DND-41 (cell line): ENCODE measurements around the gene KCNA1.

Experiments
- EZH2 ChIP-seq: IDR thresholded peaks from 3 replicates; pipeline ENCODE4 v1.6.1; 2012; ENCODE audit warnings: borderline replicate concordance, low read depth, mild to moderate bottlenecking, moderate library complexity, low read length, inconsistent platforms; ENCODE audit not compliant: severe bottlenecking
- TF ChIP-seq, protein P1 (sequence below): IDR thresholded peaks from 2 replicates; pipeline ENCODE4 v1.5.1; 2012; ENCODE audit warnings: borderline replicate concordance, low read length, moderate library complexity, mild to moderate bottlenecking; ENCODE audit not compliant: poor library complexity, severe bottlenecking; ENCODE audit errors: extremely low read depth

DNA sequence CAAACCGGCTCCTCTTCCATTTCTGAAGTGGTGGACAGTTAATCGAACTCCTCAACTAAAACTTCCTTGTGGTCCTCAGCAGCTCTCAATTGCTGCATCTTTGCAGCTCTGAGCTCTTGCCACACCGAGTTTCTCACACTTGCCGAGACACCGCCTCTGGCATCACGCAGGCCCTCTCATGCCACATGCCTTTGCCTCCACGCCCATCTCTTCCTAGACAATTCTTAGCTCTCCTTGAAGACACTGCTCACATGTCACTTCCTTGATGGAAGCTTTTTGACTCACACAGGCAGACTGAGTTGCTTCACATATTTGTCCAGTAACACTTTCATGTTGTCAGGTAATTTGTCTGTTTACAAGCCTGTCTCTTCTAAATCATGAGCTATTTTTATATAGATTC, 29.2 kb downstream of the KCNA1 start:
- TF ChIP-seq, protein P1, sequence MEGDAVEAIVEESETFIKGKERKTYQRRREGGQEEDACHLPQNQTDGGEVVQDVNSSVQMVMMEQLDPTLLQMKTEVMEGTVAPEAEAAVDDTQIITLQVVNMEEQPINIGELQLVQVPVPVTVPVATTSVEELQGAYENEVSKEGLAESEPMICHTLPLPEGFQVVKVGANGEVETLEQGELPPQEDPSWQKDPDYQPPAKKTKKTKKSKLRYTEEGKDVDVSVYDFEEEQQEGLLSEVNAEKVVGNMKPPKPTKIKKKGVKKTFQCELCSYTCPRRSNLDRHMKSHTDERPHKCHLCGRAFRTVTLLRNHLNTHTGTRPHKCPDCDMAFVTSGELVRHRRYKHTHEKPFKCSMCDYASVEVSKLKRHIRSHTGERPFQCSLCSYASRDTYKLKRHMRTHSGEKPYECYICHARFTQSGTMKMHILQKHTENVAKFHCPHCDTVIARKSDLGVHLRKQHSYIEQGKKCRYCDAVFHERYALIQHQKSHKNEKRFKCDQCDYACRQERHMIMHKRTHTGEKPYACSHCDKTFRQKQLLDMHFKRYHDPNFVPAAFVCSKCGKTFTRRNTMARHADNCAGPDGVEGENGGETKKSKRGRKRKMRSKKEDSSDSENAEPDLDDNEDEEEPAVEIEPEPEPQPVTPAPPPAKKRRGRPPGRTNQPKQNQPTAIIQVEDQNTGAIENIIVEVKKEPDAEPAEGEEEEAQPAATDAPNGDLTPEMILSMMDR: no peak
- no peak for TF ChIP-seq EZH2
